Measurements from ENCODE around the gene HSPA1L. TPM values are rescaled to one million over a fixed set of nuclear protein-coding genes. Genes with fewer than 3 reads are reported as not detected.
A peak's percentile ranks its signal among the peaks of the same experiment; 100 is the strongest.

Gene HSPA1L
- total RNA-seq, 1 experiment from 2014 or later, result 0.12 TPM

- no peaks in the 10 kb centered on the region for H3K9me2 ChIP-seq (ENCODE audit: insufficient read depth)
- peaks cover 8 to 13% of the 10 kb centered on the region in 2 experiments for H3K4me1 ChIP-seq (ENCODE audit: control insufficient read depth in 1 of 2, insufficient read depth in 2 of 2, low read length in 2 of 2)
- no peaks in the 10 kb centered on the region for H3K27me3 ChIP-seq (ENCODE audit: insufficient read depth, low read length)
- H3K27ac ChIP-seq (ENCODE audit: low read depth, low read length), result no peak overlapping the region; the same call in 1 of the 2 replicates
- intact Hi-C loops (cut with micrococcal nuclease), result no loop called here
- ChIA-PET POLR2A (no interaction called here), RAD21 (ENCODE audit: low non-redundant PET in 1 of 2, low total read pairs in 2 of 2, uncharacterized antibody in 2 of 2, unreplicated experiment in 2 of 2) (no interaction called here), CTCF (no interaction called here)
- TSS peak; percentile 27 for BruUV-seq (replicated peaks)
- H3K9ac ChIP-seq (ENCODE audit: low read length), result no peak overlapping the region
- DNase-seq (ENCODE audit: low read depth, low spot score) (no peak), ATAC-seq (no peak)
- H3K79me2 ChIP-seq (ENCODE audit: insufficient read depth, low read length), result peaks cover 10% of the 10 kb centered on the region; the same call in 1 of the 2 replicates
- H3K36me3 ChIP-seq (ENCODE audit: control insufficient read depth in 1 of 2, insufficient read depth in 2 of 2, low read length in 2 of 2), result peaks cover 37 to 57% of the 10 kb centered on the region in 2 experiments
- H3K4me3 ChIP-seq (replicated peaks in 1 of 2; ENCODE audit: low read depth in 1 of 2, low read length in 2 of 2), result no peak overlapping the region
- H3K9me3 ChIP-seq (ENCODE audit: control insufficient read depth in 1 of 2, insufficient read depth in 1 of 2, low read depth in 1 of 2, low read length in 2 of 2), result no peaks in the 10 kb centered on the region
- H3K4me2 ChIP-seq (ENCODE audit: low read length), result no peak overlapping the region
- no peak overlapping the region for H2AFZ ChIP-seq (ENCODE audit: low read depth, low read length, poor library complexity, severe bottlenecking)
- TF ChIP-seq TCF7L2 (IDR thresholded peaks at IDR 0.05; ENCODE audit: borderline replicate concordance, extremely low read depth, insufficient read depth, insufficient read length), result no peak
- no peak for TF ChIP-seq MAX (IDR thresholded peaks at IDR 0.05)
- no peak for TF ChIP-seq RAD21 (IDR thresholded peaks at IDR 0.05; ENCODE audit: low read depth)
- no peak for TF ChIP-seq SRF (IDR thresholded peaks at IDR 0.05; ENCODE audit: low read depth)
- TF ChIP-seq ELF1 (IDR thresholded peaks at IDR 0.05; ENCODE audit: borderline replicate concordance, low read depth), result no peak
- TF ChIP-seq POLR2AphosphoS5 (IDR thresholded peaks at IDR 0.05; ENCODE audit: low read depth, low read length), result no peak
- TF ChIP-seq EZH2phosphoT487 (IDR thresholded peaks at IDR 0.05; ENCODE audit: borderline replicate concordance), result no peak
- TF ChIP-seq POLR2A (IDR thresholded peaks at IDR 0.05; ENCODE audit: borderline replicate concordance, extremely low read depth, insufficient read depth, insufficient read length), result no peak
- no peak for TF ChIP-seq REST (IDR thresholded peaks at IDR 0.05; ENCODE audit: low read depth)
- no peak for TF ChIP-seq ZFX (IDR thresholded peaks at IDR 0.05)
- no peak for TF ChIP-seq ZNF274 (IDR thresholded peaks at IDR 0.05; ENCODE audit: low read depth, low read length)
- TF ChIP-seq ZBTB33 (IDR thresholded peaks at IDR 0.05; ENCODE audit: extremely low read depth, insufficient replicate concordance, low read length), result no peak
- no peak for TF ChIP-seq EZH2 (IDR thresholded peaks at IDR 0.05)
- no peak for TF ChIP-seq ATF3 (IDR thresholded peaks at IDR 0.05)
- TF ChIP-seq EGR1 (IDR thresholded peaks at IDR 0.05; ENCODE audit: low read depth), result no peak
- no peak for TF ChIP-seq JUND (IDR thresholded peaks at IDR 0.05)
- TF ChIP-seq SIN3A (IDR thresholded peaks at IDR 0.05; ENCODE audit: low read depth), result no peak
- no peak for TF ChIP-seq CTCF (IDR thresholded peaks at IDR 0.05 in 2 of 3, conservative IDR thresholded peaks at IDR 0.05 in 1 of 3; ENCODE audit: borderline replicate concordance in 1 of 3, insufficient read depth in 1 of 3, low read depth in 2 of 3, low read length in 2 of 3)
- no peaks in the 10 kb centered on the region for H4K20me1 ChIP-seq (ENCODE audit: insufficient read depth)
Observed at GRCh38 chr6:31782126-31782855, 32.8 kb downstream of the HSPA1L start.
